ENCODE measurements around the gene AOC2.
"Not testable (repeated sequence)": the region's sequence is repeated elsewhere in the genome, so short reads cannot be mapped to it uniquely, and the experiment has no call there.

AOC2 gene

GRCh38 chr17:42832213-42832933, 12.0 kb upstream of the AOC2 start:
- no peak for DNase-seq (ENCODE audit: low read depth, low spot score)

- peak; percentile 95 for DNase-seq (ENCODE audit: low read depth, low spot score)
Observed at GRCh38 chr17:42832934-42833766, 11.2 kb upstream of the AOC2 start, which contains the start of gene PSME3. Gene PSME3, plus strand, starts transcription at chr17:42833397. Its CDS starts 235 bp downstream, at chr17:42833632.

- DNase-seq (ENCODE audit: low read depth, low spot score), result no peak
Observed at GRCh38 chr17:42833767-42834422, 10.5 kb upstream of the AOC2 start.

- DNase-seq (ENCODE audit: low read depth, low spot score), result no peak
Observed at GRCh38 chr17:42835732-42836131, 8.6 kb upstream of the AOC2 start.

GRCh38 chr17:42841975-42842685, 2.2 kb upstream of the AOC2 start:
- DNase-seq (ENCODE audit: low read depth, low spot score), result no peak

GRCh38 chr17:42843358-42843934, 934 bp upstream of the AOC2 start:
- DNase-seq (ENCODE audit: low read depth, low spot score), result peak; percentile 73

- no peak for DNase-seq (ENCODE audit: low read depth, low spot score)
Observed at GRCh38 chr17:42844761-42845555, 578 bp downstream of the AOC2 start.

- no peak for DNase-seq (ENCODE audit: low read depth, low spot score)
Observed at GRCh38 chr17:42845556-42845917, 1.2 kb downstream of the AOC2 start.

- DNase-seq (ENCODE audit: low read depth, low spot score), result peak; percentile 26
Observed at GRCh38 chr17:42845918-42846593, 1.7 kb downstream of the AOC2 start.

- no peak for DNase-seq (ENCODE audit: low read depth, low spot score)
Observed at GRCh38 chr17:42846594-42847280, 2.4 kb downstream of the AOC2 start.

GRCh38 chr17:42848093-42848492, 3.7 kb downstream of the AOC2 start:
- no peak for DNase-seq (ENCODE audit: low read depth, low spot score)

GRCh38 chr17:42849031-42849430, 4.7 kb downstream of the AOC2 start:
- no peak for DNase-seq (ENCODE audit: low read depth, low spot score)

- DNase-seq (ENCODE audit: low read depth, low spot score), result no peak
Observed at GRCh38 chr17:42849451-42850181, 5.2 kb downstream of the AOC2 start.

- DNase-seq (ENCODE audit: low read depth, low spot score), result no peak
Observed at GRCh38 chr17:42850954-42851353, 6.6 kb downstream of the AOC2 start, which contains the start of gene AOC3. Gene AOC3, plus strand, starts transcription at chr17:42851199. Its CDS starts 145 bp downstream, at chr17:42851344.

- DNase-seq (ENCODE audit: low read depth, low spot score), result not testable (repeated sequence)
Observed at GRCh38 chr17:42851371-42852240, 7.2 kb downstream of the AOC2 start.

GRCh38 chr17:42852351-42852750, 8.0 kb downstream of the AOC2 start:
- DNase-seq (ENCODE audit: low read depth, low spot score), result no peak

- no peak for DNase-seq (ENCODE audit: low read depth, low spot score)
Observed at GRCh38 chr17:42853004-42853403, 8.6 kb downstream of the AOC2 start.

- DNase-seq (ENCODE audit: low read depth, low spot score), result no peak
Observed at GRCh38 chr17:42853597-42853967, 9.2 kb downstream of the AOC2 start.
